DND-41 (cell line): Measurements from ENCODE around the gene MYL6B.

ENCODE experiments used
- ATAC-seq: fragments of 200-7000 bp; cut with Tn5 transposase; 3 replicates; pipeline ENCODE4 v1.9.1; 2021; ENCODE audit warnings: low read depth; ENCODE audit not compliant: insufficient read depth
- DNase-seq: peaks from one replicate; pipeline ENCODE4 v3.0.0-alpha.2; 2020
- H2AFZ ChIP-seq: 2 replicates; pipeline ENCODE4 v1.6.0; 2012; ENCODE audit warnings: low read depth, low read length
- H3K27ac ChIP-seq: 2 replicates; pipeline ENCODE4 v1.5.1; 2012; ENCODE audit warnings: low read length, inconsistent platforms
- H3K27me3 ChIP-seq: fragments of 200-600 bp; sonication (generic); 2 replicates; pipeline ENCODE4 v1.6.0; 2012; ENCODE audit warnings: low read length, mild to moderate bottlenecking, inconsistent platforms; ENCODE audit not compliant: insufficient read depth, poor library complexity
- H3K36me3 ChIP-seq: 2 replicates; pipeline ENCODE4 v1.5.1; 2012; ENCODE audit warnings: low read length, inconsistent platforms; ENCODE audit not compliant: insufficient read depth
- H3K4me1 ChIP-seq: 2 replicates; pipeline ENCODE4 v1.5.1; 2012; ENCODE audit warnings: mild to moderate bottlenecking, low read length; ENCODE audit not compliant: insufficient read depth
- H3K4me2 ChIP-seq: 2 replicates; pipeline ENCODE4 v1.6.0; 2012; ENCODE audit warnings: mild to moderate bottlenecking, moderate library complexity, low read length, inconsistent platforms; ENCODE audit not compliant: insufficient read depth
- H3K4me3 ChIP-seq, 2 experiments: fragments of 200-600 bp in 1 of 2; shearing (Covaris generic) in 1 of 2; 2 replicates each; pipeline ENCODE4 v1.5.1; 2012 to 2016; ENCODE audit warnings: inconsistent platforms in 2 of 2, low read length in 2 of 2, mild to moderate bottlenecking in 2 of 2, low read depth in 1 of 2, moderate library complexity in 1 of 2
- H3K79me2 ChIP-seq: 2 replicates; pipeline ENCODE4 v1.6.0; 2012; ENCODE audit warnings: low read length, inconsistent platforms; ENCODE audit not compliant: insufficient read depth
- H3K9ac ChIP-seq: 2 replicates; pipeline ENCODE4 v1.6.0; 2012; ENCODE audit warnings: low read depth, mild to moderate bottlenecking, inconsistent platforms, low read length, moderate library complexity
- H3K9me3 ChIP-seq: 2 replicates; pipeline ENCODE4 v1.5.1; 2012; ENCODE audit warnings: low read length, moderate library complexity, mild to moderate bottlenecking, inconsistent platforms; ENCODE audit not compliant: insufficient read depth, severe bottlenecking
- H4K20me1 ChIP-seq: 2 replicates; pipeline ENCODE4 v1.6.0; 2012; ENCODE audit warnings: low read length; ENCODE audit not compliant: insufficient read depth
- CTCF ChIP-seq: IDR thresholded peaks from 2 replicates; pipeline ENCODE4 v1.5.1; 2012; ENCODE audit warnings: borderline replicate concordance, low read length, moderate library complexity, mild to moderate bottlenecking; ENCODE audit not compliant: poor library complexity, severe bottlenecking; ENCODE audit errors: extremely low read depth
- EZH2 ChIP-seq: IDR thresholded peaks from 3 replicates; pipeline ENCODE4 v1.6.1; 2012; ENCODE audit warnings: borderline replicate concordance, low read depth, mild to moderate bottlenecking, moderate library complexity, low read length, inconsistent platforms; ENCODE audit not compliant: severe bottlenecking

MYL6B gene

GRCh38 chr12:56162468-56163290 lies 10.3 kb downstream of the MYL6B start:
- ATAC-seq: no peak
- no peak for TF ChIP-seq EZH2
- peaks cover 80% of the 10 kb centered on the region for H3K36me3 ChIP-seq

GRCh38 chr12:56163533-56164344 lies 11.4 kb downstream of the MYL6B start:
- Histone ChIP-seq H2AFZ (no peak overlapping the region), H3K27ac (no peak overlapping the region), H3K27me3 (no peaks in the 10 kb centered on the region), H3K9me3 (no peaks in the 10 kb centered on the region), H3K36me3 (peaks cover 91% of the 10 kb centered on the region), H3K4me1 (peaks cover 36% of the 10 kb centered on the region), H3K4me2 (no peak overlapping the region), H4K20me1 (peaks cover 13% of the 10 kb centered on the region), H3K79me2 (peaks cover 38% of the 10 kb centered on the region), H3K9ac (no peak overlapping the region), H3K4me3 (no peak overlapping the region)
- DNase-seq: no peak
- no peak for TF ChIP-seq CTCF
- TF ChIP-seq EZH2: no peak
- ATAC-seq: no peak

More at GRCh38 chr12:56162468-56163290, 10.3 kb downstream of the MYL6B start:
- no peak overlapping the region for H3K4me2 ChIP-seq
- no peak for DNase-seq
- no peak overlapping the region for H3K4me3 ChIP-seq
- H4K20me1 ChIP-seq: peaks cover 13% of the 10 kb centered on the region
- H2AFZ ChIP-seq: no peak overlapping the region
- no peaks in the 10 kb centered on the region for H3K27me3 ChIP-seq
- peaks cover 37% of the 10 kb centered on the region for H3K4me1 ChIP-seq
- no peaks in the 10 kb centered on the region for H3K9me3 ChIP-seq
- peaks cover 45% of the 10 kb centered on the region for H3K79me2 ChIP-seq
- no peak overlapping the region for H3K9ac ChIP-seq
- H3K27ac ChIP-seq: no peak overlapping the region

- TF ChIP-seq EZH2 (no peak), CTCF (no peak)
- no peak overlapping the region for H3K27ac ChIP-seq
- no peak overlapping the region for H3K9ac ChIP-seq
- no peak overlapping the region for H3K4me3 ChIP-seq
- peaks cover 96% of the 10 kb centered on the region for H3K36me3 ChIP-seq
- peaks cover 13% of the 10 kb centered on the region for H4K20me1 ChIP-seq
- DNase-seq (no peak), ATAC-seq (no peak)
- H3K4me1 ChIP-seq: peaks cover 30% of the 10 kb centered on the region
- H2AFZ ChIP-seq: no peak overlapping the region
- H3K27me3 ChIP-seq: no peaks in the 10 kb centered on the region
- H3K79me2 ChIP-seq: peaks cover 32% of the 10 kb centered on the region
- no peaks in the 10 kb centered on the region for H3K9me3 ChIP-seq
- H3K4me2 ChIP-seq: no peak overlapping the region
Observed at GRCh38 chr12:56164345-56164729, 11.9 kb downstream of the MYL6B start.

- Histone ChIP-seq H3K36me3 (peaks cover 96% of the 10 kb centered on the region), H3K27ac (no peak overlapping the region), H3K4me3 (no peak overlapping the region), H3K9me3 (no peaks in the 10 kb centered on the region), H4K20me1 (peaks cover 13% of the 10 kb centered on the region), H3K4me2 (no peak overlapping the region), H2AFZ (no peak overlapping the region), H3K79me2 (peaks cover 21% of the 10 kb centered on the region), H3K27me3 (no peaks in the 10 kb centered on the region), H3K9ac (no peak overlapping the region), H3K4me1 (peaks cover 20% of the 10 kb centered on the region)
- no peak for ATAC-seq
- TF ChIP-seq EZH2: no peak
- TF ChIP-seq CTCF: no peak
- DNase-seq: no peak
Observed at GRCh38 chr12:56165369-56165768, 13.0 kb downstream of the MYL6B start.
